Loucy (cell line): ENCODE measurements around the gene RELCH.

Experiments used
- H2AFZ ChIP-seq: fragments of 200-600 bp; sonication (generic); 2 replicates; pipeline ENCODE4 v1.6.0; 2016; ENCODE audit warnings: antibody characterized with exemption, mild to moderate bottlenecking, low read length, moderate library complexity
- H3F3A ChIP-seq: fragments of 200-600 bp; 2 replicates; pipeline ENCODE4 v1.6.0; 2016; ENCODE audit warnings: antibody characterized with exemption, low read depth, mild to moderate bottlenecking
- H3K27me3 ChIP-seq: fragments of 200-600 bp; sonication (generic); 2 replicates; pipeline ENCODE4 v1.6.1; 2014; ENCODE audit warnings: low read length, mild to moderate bottlenecking; ENCODE audit not compliant: insufficient read depth, poor library complexity, severe bottlenecking
- H3K36me3 ChIP-seq: fragments of 200-600 bp; sonication (generic); 2 replicates; pipeline ENCODE4 v1.6.1; 2016; ENCODE audit warnings: low read length; ENCODE audit not compliant: insufficient read depth
- H3K4me1 ChIP-seq: fragments of 200-600 bp; sonication (generic); 2 replicates; pipeline ENCODE4 v1.5.1; 2014; ENCODE audit warnings: low read length, mild to moderate bottlenecking; ENCODE audit not compliant: insufficient read depth, poor library complexity, severe bottlenecking
- H3K4me2 ChIP-seq: fragments of 200-600 bp; sonication (generic); 2 replicates; pipeline ENCODE4 v1.6.0; 2014; ENCODE audit warnings: antibody characterized with exemption, low read length, low read depth, mild to moderate bottlenecking; ENCODE audit not compliant: poor library complexity, severe bottlenecking
- H3K4me3 ChIP-seq: fragments of 200-600 bp; sonication (generic); 2 replicates; pipeline ENCODE4 v1.5.1; 2014; ENCODE audit warnings: low read length, mild to moderate bottlenecking, mixed read lengths; ENCODE audit not compliant: poor library complexity, severe bottlenecking
- H3K79me2 ChIP-seq: fragments of 200-600 bp; sonication (generic); 2 replicates; pipeline ENCODE4 v1.6.1; 2014; ENCODE audit warnings: low read length; ENCODE audit not compliant: insufficient read depth
- H3K9ac ChIP-seq: fragments of 200-600 bp; sonication (generic); 2 replicates; pipeline ENCODE4 v1.6.0; 2014; ENCODE audit warnings: mild to moderate bottlenecking, low read depth, low read length, moderate library complexity; ENCODE audit not compliant: poor library complexity, severe bottlenecking
- H3K9me2 ChIP-seq: fragments of 200-600 bp; sonication (generic); replicated peaks from 2 replicates; pipeline ENCODE4 v1.6.1; 2016; ENCODE audit warnings: low read depth, low read length, mixed read lengths
- H3K9me3 ChIP-seq: fragments of 200-600 bp; sonication (generic); 2 replicates; pipeline ENCODE4 v1.6.1; 2014; ENCODE audit warnings: mild to moderate bottlenecking, antibody characterized with exemption, low read length, low read depth; ENCODE audit not compliant: insufficient read depth
- H4K20me1 ChIP-seq: fragments of 200-600 bp; sonication (generic); 2 replicates; pipeline ENCODE4 v1.6.0; 2014; ENCODE audit warnings: antibody characterized with exemption, low read length, mild to moderate bottlenecking; ENCODE audit not compliant: insufficient read depth, poor library complexity, severe bottlenecking
- EZH2phosphoT487 ChIP-seq: fragments of 200-600 bp; IDR thresholded peaks from 2 replicates; pipeline ENCODE4 v1.6.1; 2018; ENCODE audit warnings: antibody characterized with exemption, mild to moderate bottlenecking, moderate library complexity, borderline replicate concordance
- TF ChIP-seq, protein P1 (sequence below): fragments of 200-600 bp; sonication (generic); conservative IDR thresholded peaks from 2 replicates; pipeline ENCODE4 v1.5.1; 2014; ENCODE audit warnings: mild to moderate bottlenecking, antibody characterized with exemption, low read length

The RELCH gene

DNA sequence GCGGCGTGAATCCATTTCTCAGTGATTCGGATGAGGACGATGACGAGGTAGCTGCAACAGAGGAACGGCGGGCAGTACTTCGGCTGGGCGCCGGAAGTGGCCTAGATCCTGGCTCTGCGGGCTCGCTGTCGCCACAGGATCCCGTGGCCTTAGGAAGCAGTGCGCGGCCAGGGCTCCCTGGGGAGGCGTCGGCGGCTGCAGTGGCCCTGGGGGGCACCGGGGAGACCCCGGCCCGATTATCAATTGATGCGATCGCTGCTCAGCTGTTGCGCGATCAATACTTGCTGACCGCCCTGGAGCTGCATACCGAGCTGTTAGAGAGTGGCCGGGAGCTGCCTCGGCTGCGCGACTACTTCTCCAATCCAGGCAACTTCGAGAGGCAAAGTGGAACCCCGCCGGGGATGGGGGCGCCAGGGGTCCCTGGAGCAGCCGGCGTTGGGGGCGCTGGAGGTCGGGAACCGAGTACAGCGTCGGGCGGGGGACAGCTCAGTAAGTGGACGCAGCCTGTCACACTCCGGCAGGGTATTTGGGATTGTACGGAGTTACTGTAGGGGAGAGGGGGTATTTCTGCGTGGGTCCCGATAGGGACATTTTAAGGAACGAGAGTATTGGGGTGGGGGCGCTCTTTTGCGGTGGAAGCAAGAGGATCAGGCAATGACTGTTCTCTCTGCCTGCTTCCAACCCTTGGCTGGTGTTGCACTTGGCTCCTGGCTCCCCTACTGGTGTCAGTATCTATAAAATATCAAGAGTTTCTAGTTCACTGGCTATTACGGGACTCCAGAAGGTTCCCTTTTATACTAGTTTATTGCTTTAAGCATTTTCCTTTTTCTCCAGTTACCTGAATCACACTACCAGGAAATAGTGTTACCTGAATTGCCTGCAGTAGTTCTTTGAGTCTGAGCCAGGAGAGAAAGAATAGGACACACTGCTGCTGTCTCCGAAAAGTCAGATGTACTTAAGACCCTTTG lies 772 bp downstream of the RELCH start:
- no peak for TF ChIP-seq EZH2phosphoT487
- TF ChIP-seq, protein P1, sequence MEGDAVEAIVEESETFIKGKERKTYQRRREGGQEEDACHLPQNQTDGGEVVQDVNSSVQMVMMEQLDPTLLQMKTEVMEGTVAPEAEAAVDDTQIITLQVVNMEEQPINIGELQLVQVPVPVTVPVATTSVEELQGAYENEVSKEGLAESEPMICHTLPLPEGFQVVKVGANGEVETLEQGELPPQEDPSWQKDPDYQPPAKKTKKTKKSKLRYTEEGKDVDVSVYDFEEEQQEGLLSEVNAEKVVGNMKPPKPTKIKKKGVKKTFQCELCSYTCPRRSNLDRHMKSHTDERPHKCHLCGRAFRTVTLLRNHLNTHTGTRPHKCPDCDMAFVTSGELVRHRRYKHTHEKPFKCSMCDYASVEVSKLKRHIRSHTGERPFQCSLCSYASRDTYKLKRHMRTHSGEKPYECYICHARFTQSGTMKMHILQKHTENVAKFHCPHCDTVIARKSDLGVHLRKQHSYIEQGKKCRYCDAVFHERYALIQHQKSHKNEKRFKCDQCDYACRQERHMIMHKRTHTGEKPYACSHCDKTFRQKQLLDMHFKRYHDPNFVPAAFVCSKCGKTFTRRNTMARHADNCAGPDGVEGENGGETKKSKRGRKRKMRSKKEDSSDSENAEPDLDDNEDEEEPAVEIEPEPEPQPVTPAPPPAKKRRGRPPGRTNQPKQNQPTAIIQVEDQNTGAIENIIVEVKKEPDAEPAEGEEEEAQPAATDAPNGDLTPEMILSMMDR: no peak; the same call in none of the 2 replicates

DNA sequence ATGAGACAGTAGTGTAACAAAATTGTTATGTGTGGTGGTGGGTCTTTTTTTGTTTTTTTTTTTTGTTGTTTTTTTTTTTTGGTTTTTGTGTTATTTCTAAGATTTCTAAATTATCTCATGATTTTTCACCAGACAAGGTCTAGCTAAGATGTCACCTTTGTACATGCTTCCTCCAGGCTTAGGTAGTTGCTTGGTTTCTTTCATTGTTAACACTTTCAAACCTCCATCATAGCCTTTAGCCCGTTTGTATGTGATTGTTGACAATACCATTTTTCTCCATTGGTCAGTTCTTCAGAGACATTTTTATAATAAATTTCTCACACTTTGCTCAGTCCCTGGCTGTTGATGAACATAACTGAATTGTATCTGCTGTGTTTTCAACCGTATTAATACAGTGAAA lies 2.2 kb downstream of the RELCH start:
- Histone ChIP-seq H4K20me1 (peaks cover 49% of the 10 kb centered on the region), H3K9ac (peak overlapping the region; percentile 91), H3K4me3 (peak overlapping the region; percentile 99), H2AFZ (no peak overlapping the region), H3K4me1 (peaks cover 51% of the 10 kb centered on the region), H3K27me3 (peaks cover 7% of the 10 kb centered on the region), H3K79me2 (peaks cover 89% of the 10 kb centered on the region), H3K4me2 (peak overlapping the region; percentile 98), H3K36me3 (no peaks in the 10 kb centered on the region), H3K9me3 (0 out of 2 replicates have a peak, but pooled peaks cover 4% of the 10 kb centered on the region), H3K9me2 (no peaks in the 10 kb centered on the region), H3F3A (no peaks in the 10 kb centered on the region)
- TF ChIP-seq EZH2phosphoT487: no peak
- TF ChIP-seq, protein P1: no peak

More for the DNA sequence above, 772 bp downstream of the RELCH start:
- H3K4me2 ChIP-seq: peak overlapping the region; percentile 98
- H3K9ac ChIP-seq: peak overlapping the region; percentile 91
- peaks cover 46% of the 10 kb centered on the region for H3K4me1 ChIP-seq
- H3K9me3 ChIP-seq: 0 out of 2 replicates have a peak, but pooled peaks cover 4% of the 10 kb centered on the region
- H3K36me3 ChIP-seq: no peaks in the 10 kb centered on the region
- peaks cover 7% of the 10 kb centered on the region for H3K27me3 ChIP-seq
- H3F3A ChIP-seq: no peaks in the 10 kb centered on the region
- H3K9me2 ChIP-seq: no peaks in the 10 kb centered on the region
- H3K79me2 ChIP-seq: peaks cover 79% of the 10 kb centered on the region
- peaks cover 40% of the 10 kb centered on the region for H4K20me1 ChIP-seq
- H3K4me3 ChIP-seq: peak overlapping the region; percentile 99
- peak overlapping the region; percentile 88 for H2AFZ ChIP-seq

DNA sequence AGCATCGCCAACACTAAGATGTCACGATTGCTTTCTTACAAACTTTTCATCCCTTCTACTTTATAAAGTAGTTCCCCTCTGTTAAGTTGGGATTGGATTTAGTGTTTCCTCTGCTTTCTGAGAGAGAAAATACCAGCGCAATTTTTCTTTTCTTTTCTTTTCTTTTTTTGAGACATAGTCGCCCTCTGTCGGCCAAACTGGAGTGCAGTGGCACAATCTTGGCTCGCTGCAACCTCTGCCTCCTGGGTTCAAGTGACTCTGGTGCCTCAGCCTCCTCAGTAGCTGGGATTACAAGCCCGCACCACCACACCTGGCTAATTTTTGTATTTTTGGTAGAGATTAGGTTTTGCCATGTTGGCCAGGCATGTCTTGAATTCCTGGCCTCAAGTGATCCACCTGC lies 9.0 kb downstream of the RELCH start:
- 0 out of 2 replicates have a peak, but pooled peaks cover 8% of the 10 kb centered on the region for H3F3A ChIP-seq
- H3K4me2 ChIP-seq: peak overlapping the region; percentile 98
- H3K36me3 ChIP-seq: no peaks in the 10 kb centered on the region
- peaks cover 61% of the 10 kb centered on the region for H3K4me1 ChIP-seq
- no peak overlapping the region for H2AFZ ChIP-seq
- peaks cover 96% of the 10 kb centered on the region for H3K79me2 ChIP-seq
- no peaks in the 10 kb centered on the region for H3K27me3 ChIP-seq
- peaks cover 69% of the 10 kb centered on the region for H4K20me1 ChIP-seq
- H3K4me3 ChIP-seq: peak overlapping the region; percentile 20
- H3K9ac ChIP-seq: no peak overlapping the region
- TF ChIP-seq, protein P1: peak; percentile 48
- TF ChIP-seq EZH2phosphoT487: no peak
- H3K9me3 ChIP-seq: 0 out of 2 replicates have a peak, but pooled peaks cover 4% of the 10 kb centered on the region
- H3K9me2 ChIP-seq: no peaks in the 10 kb centered on the region
